GM23338 (cell line): Measurements from ENCODE around the gene MAD1L1. TPM values are rescaled to one million over a fixed set of nuclear protein-coding genes. Genes with fewer than 3 reads are reported as not detected.

Experiments
- ATAC-seq: fragments of 200-7000 bp; cut with Tn5 transposase; 3 replicates; pipeline ENCODE4 v1.9.1; 2020
- DNase-seq: peaks from one replicate; pipeline ENCODE4 v3.0.0-alpha.2; 2015; ENCODE audit warnings: low spot score
- H2AFZ ChIP-seq: fragments of 200-600 bp; sonication (generic); 2 replicates; pipeline ENCODE4 v1.8.0; 2016; ENCODE audit warnings: antibody characterized with exemption, mild to moderate bottlenecking, moderate library complexity
- H3F3A ChIP-seq: fragments of 200-600 bp; sonication (generic); replicated peaks from 2 replicates; pipeline ENCODE4 v1.8.0; 2017; ENCODE audit warnings: antibody characterized with exemption, mixed run types, low read depth
- H3K27ac ChIP-seq: fragments of 200-600 bp; sonication (generic); 2 replicates; pipeline ENCODE4 v1.6.1; 2016; ENCODE audit warnings: low read depth
- H3K27me3 ChIP-seq: fragments of 200-600 bp; sonication (generic); 2 replicates; pipeline ENCODE4 v1.8.0; 2016; ENCODE audit warnings: mild to moderate bottlenecking, mixed run types, moderate library complexity; ENCODE audit not compliant: insufficient read depth
- H3K36me3 ChIP-seq: fragments of 200-600 bp; sonication (generic); 2 replicates; pipeline ENCODE4 v1.8.0; 2016; ENCODE audit warnings: mild to moderate bottlenecking; ENCODE audit not compliant: insufficient read depth
- H3K4me1 ChIP-seq: fragments of 200-600 bp; sonication (generic); 2 replicates; pipeline ENCODE4 v1.8.0; 2016; ENCODE audit warnings: mild to moderate bottlenecking, moderate library complexity; ENCODE audit not compliant: insufficient read depth
- H3K4me2 ChIP-seq: fragments of 200-600 bp; sonication (generic); 2 replicates; pipeline ENCODE4 v1.7.1; 2017; ENCODE audit warnings: mixed run types
- H3K4me3 ChIP-seq: fragments of 200-600 bp; sonication (generic); 2 replicates; pipeline ENCODE4 v1.6.1; 2016; ENCODE audit warnings: mixed run types
- H3K79me2 ChIP-seq: fragments of 200-600 bp; sonication (generic); replicated peaks from 2 replicates; pipeline ENCODE4 v1.8.0; 2017; ENCODE audit warnings: mild to moderate bottlenecking; ENCODE audit not compliant: insufficient read depth
- H3K9me2 ChIP-seq: fragments of 200-600 bp; sonication (generic); 2 replicates; pipeline ENCODE4 v1.8.0; 2017; ENCODE audit not compliant: insufficient read depth
- H4K20me1 ChIP-seq: fragments of 200-600 bp; sonication (generic); replicated peaks from 2 replicates; pipeline ENCODE4 v1.8.0; 2017; ENCODE audit warnings: mild to moderate bottlenecking; ENCODE audit not compliant: insufficient read depth
- H3K27ac Mint-ChIP-seq: 2 replicates; pipeline ENCODE4 v1.8.0; 2020; ENCODE audit warnings: inconsistent platforms, mild to moderate bottlenecking, moderate library complexity, mixed read lengths
- H3K27me3 Mint-ChIP-seq: 3 replicates; pipeline ENCODE4 v1.8.0; 2022; ENCODE audit warnings: low read depth, mild to moderate bottlenecking, moderate library complexity, mixed read lengths, inconsistent platforms; ENCODE audit not compliant: insufficient read depth, poor library complexity
- H3K36me3 Mint-ChIP-seq: 3 replicates; pipeline ENCODE4 v1.8.0; 2021; ENCODE audit warnings: low read depth, mild to moderate bottlenecking, inconsistent platforms, moderate library complexity, mixed read lengths
- H3K4me1 Mint-ChIP-seq: 3 replicates; pipeline ENCODE4 v1.8.0; 2020; ENCODE audit warnings: mild to moderate bottlenecking, inconsistent platforms, mixed read lengths
- H3K4me3 Mint-ChIP-seq: 3 replicates; pipeline ENCODE4 v1.8.0; 2021; ENCODE audit warnings: moderate library complexity, mild to moderate bottlenecking, inconsistent platforms, mixed read lengths
- H3K9me3 Mint-ChIP-seq: 3 replicates; pipeline ENCODE4 v1.8.0; 2020; ENCODE audit warnings: moderate library complexity, mild to moderate bottlenecking, inconsistent platforms, mixed read lengths
- CREB1 ChIP-seq: fragments of 250-450 bp; sonication (Bioruptor Pico); IDR thresholded peaks from 2 replicates; pipeline ENCODE4 v1.5.0; 2020; ENCODE audit warnings: low read depth, mild to moderate bottlenecking, moderate library complexity
- CTCF ChIP-seq, 2 experiments: fragments of 200-600 bp in 1 of 2; sonication (generic) in 1 of 2; conservative IDR thresholded peaks; 2 replicates each; pipeline versions ENCODE4 v1.5.1 to v1.6.1; 2016 to 2017; ENCODE audit warnings: antibody characterized with exemption in 2 of 2, low read depth in 2 of 2, mild to moderate bottlenecking in 2 of 2, moderate library complexity in 1 of 2
- EZH2 ChIP-seq: fragments of 200-600 bp; sonication (generic); IDR thresholded peaks from one replicate; pipeline ENCODE4 v1.8.0; 2017; ENCODE audit warnings: antibody characterized with exemption, mild to moderate bottlenecking, low read depth; ENCODE audit not compliant: unreplicated experiment
- EZH2phosphoT487 ChIP-seq: fragments of 200-600 bp; sonication (generic); IDR thresholded peaks from one replicate; pipeline ENCODE4 v1.8.1; 2018; ENCODE audit warnings: antibody characterized with exemption; ENCODE audit not compliant: unreplicated experiment
- JUNB ChIP-seq: IDR thresholded peaks from one replicate; pipeline ENCODE4 v1.6.1; 2016; ENCODE audit warnings: antibody characterized with exemption; ENCODE audit not compliant: unreplicated experiment
- NANOG ChIP-seq: IDR thresholded peaks from 2 replicates; pipeline ENCODE4 v1.6.1; 2016; ENCODE audit warnings: antibody characterized with exemption, borderline replicate concordance
- POLR2AphosphoS5 ChIP-seq: IDR thresholded peaks from 2 replicates; pipeline ENCODE4 v1.6.1; 2016; ENCODE audit warnings: antibody characterized with exemption, low read depth
- REST ChIP-seq: IDR thresholded peaks from one replicate; pipeline ENCODE4 v1.6.1; 2018; ENCODE audit warnings: antibody characterized with exemption; ENCODE audit not compliant: unreplicated experiment
- STAT1 ChIP-seq: IDR thresholded peaks from one replicate; pipeline ENCODE4 v1.6.1; 2016; ENCODE audit warnings: antibody characterized with exemption; ENCODE audit not compliant: unreplicated experiment
- ZNF114 ChIP-seq: fragments of 250-450 bp; sonication (Bioruptor Pico); IDR thresholded peaks from 2 replicates; pipeline ENCODE4 v1.5.0; 2020; ENCODE audit warnings: mild to moderate bottlenecking, moderate library complexity
- ZNF331 ChIP-seq: fragments of 250-450 bp; sonication (Bioruptor Pico); IDR thresholded peaks from 2 replicates; pipeline ENCODE4 v1.5.0; 2020; ENCODE audit warnings: low read depth, mild to moderate bottlenecking, moderate library complexity
- ZNF462 ChIP-seq: fragments of 250-450 bp; sonication (Bioruptor Pico); IDR thresholded peaks from 2 replicates; pipeline ENCODE4 v1.5.0; 2020; ENCODE audit warnings: mild to moderate bottlenecking, moderate library complexity
- polyA plus RNA-seq: library from polyadenylated mRNA; unstranded; fragments of >200 nt; fragmentation: Nextera tagmentation; extraction: Ambion mirVana; gene quantifications from 2 replicates; pipeline ENCODE4 v1.2.1, GENCODE V29; 2016
- total RNA-seq: library from RNA; depleted of rRNA; stranded (reverse); fragments of >200 nt; shearing (Covaris generic); gene quantifications from 2 replicates; pipeline ENCODE4 v1.2.3, GENCODE V29; 2014
- TF ChIP-seq, protein P1 (sequence below): IDR thresholded peaks from 2 replicates; pipeline ENCODE4 v1.6.1; 2016; ENCODE audit warnings: antibody characterized with exemption

MAD1L1 gene
- total and polyA plus RNA-seq, 2 experiments from 2014 or later = 40.3 to 59.3 TPM

GRCh38 chr7:2025188-2025587, 207.6 kb downstream of the MAD1L1 start:
- no peaks in the 10 kb centered on the region for H3K27me3 ChIP-seq
- no peaks in the 10 kb centered on the region for H3K9me2 ChIP-seq
- no peak overlapping the region for H3K4me3 Mint-ChIP-seq
- peaks cover 5% of the 10 kb centered on the region for H3K36me3 ChIP-seq
- TF ChIP-seq EZH2phosphoT487 (no peak), POLR2AphosphoS5 (no peak), CTCF (conservative IDR thresholded peaks at IDR 0.05; ENCODE audit: low read depth in 2 of 2) (no peak), NANOG (no peak), ZNF462 (CRISPR knock-in tag) (no peak), ZNF114 (no peak), CREB1 (no peak), EZH2 (no peak), ZNF331 (no peak), STAT1 (no peak), JUNB (no peak), REST (no peak)
- TF ChIP-seq, protein P1, sequence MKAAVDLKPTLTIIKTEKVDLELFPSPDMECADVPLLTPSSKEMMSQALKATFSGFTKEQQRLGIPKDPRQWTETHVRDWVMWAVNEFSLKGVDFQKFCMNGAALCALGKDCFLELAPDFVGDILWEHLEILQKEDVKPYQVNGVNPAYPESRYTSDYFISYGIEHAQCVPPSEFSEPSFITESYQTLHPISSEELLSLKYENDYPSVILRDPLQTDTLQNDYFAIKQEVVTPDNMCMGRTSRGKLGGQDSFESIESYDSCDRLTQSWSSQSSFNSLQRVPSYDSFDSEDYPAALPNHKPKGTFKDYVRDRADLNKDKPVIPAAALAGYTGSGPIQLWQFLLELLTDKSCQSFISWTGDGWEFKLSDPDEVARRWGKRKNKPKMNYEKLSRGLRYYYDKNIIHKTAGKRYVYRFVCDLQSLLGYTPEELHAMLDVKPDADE = no peak
- no peak overlapping the region for H3K4me2 ChIP-seq
- H4K20me1 ChIP-seq = peaks cover 4% of the 10 kb centered on the region; the same call in 1 of the 2 replicates
- H3K4me3 ChIP-seq = no peak overlapping the region
- ATAC-seq = no peak
- no peaks in the 10 kb centered on the region for H3F3A ChIP-seq
- H3K9me3 Mint-ChIP-seq = peaks cover 13% of the 10 kb centered on the region
- H3K79me2 ChIP-seq = peaks cover 16% of the 10 kb centered on the region
- peaks cover 7% of the 10 kb centered on the region for H3K27me3 Mint-ChIP-seq
- H2AFZ ChIP-seq = no peak overlapping the region
- no peak overlapping the region for H3K27ac Mint-ChIP-seq
- no peak for DNase-seq
- H3K27ac ChIP-seq = no peak overlapping the region
- no peaks in the 10 kb centered on the region; the same call in 2 of the 3 replicates for H3K4me1 Mint-ChIP-seq
- no peaks in the 10 kb centered on the region for H3K4me1 ChIP-seq
- peaks cover 14% of the 10 kb centered on the region; the same call in 2 of the 3 replicates for H3K36me3 Mint-ChIP-seq
